ENCODE results near the gene AK1. TPM values are rescaled to one million over a fixed set of nuclear protein-coding genes. Genes with fewer than 3 reads are reported as not detected.
"Not testable (repeated sequence)": the region's sequence is repeated elsewhere in the genome, so short reads cannot be mapped to it uniquely, and the experiment has no call there.

The AK1 gene
- total and polyA plus RNA-seq, 2 experiments from 2014 or later: 16.2 to 35.5 TPM

DNA sequence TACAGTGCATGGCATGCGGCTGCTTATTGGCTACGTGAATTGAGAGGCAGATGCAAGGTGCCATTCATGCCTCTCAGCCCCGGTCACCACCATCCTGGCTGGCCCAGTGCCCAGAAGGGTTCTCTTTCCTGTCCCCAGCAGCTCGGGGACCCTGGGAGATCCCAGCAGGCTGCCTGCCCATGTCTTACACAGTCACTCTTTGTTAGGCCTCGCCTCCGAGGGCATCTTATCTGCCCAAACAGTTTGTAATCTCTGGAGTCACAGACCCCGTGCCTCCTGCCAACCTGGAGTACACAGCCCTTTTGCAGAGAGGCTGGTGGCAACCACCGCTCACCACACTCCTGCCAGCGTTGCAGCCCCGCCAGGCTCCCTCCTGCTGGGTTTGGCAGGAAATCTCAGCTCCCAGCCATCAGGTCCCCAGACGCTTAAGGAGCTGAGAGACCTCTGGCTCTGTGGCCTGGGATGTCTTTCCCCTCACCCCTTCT is 7.0 kb upstream of the AK1 start (continued):
- TF ChIP-seq CTCF (conservative IDR thresholded peaks at IDR 0.05; ENCODE audit: low read depth in 2 of 2) (no peak), ZNF114 (CRISPR knock-in tag; IDR thresholded peaks at IDR 0.05) (no peak), STAT1 (IDR thresholded peaks at IDR 0.05; ENCODE audit: unreplicated experiment) (no peak), NANOG (IDR thresholded peaks at IDR 0.05; ENCODE audit: borderline replicate concordance) (no peak), EZH2 (IDR thresholded peaks at IDR 0.05; ENCODE audit: low read depth, unreplicated experiment) (no peak)

DNA sequence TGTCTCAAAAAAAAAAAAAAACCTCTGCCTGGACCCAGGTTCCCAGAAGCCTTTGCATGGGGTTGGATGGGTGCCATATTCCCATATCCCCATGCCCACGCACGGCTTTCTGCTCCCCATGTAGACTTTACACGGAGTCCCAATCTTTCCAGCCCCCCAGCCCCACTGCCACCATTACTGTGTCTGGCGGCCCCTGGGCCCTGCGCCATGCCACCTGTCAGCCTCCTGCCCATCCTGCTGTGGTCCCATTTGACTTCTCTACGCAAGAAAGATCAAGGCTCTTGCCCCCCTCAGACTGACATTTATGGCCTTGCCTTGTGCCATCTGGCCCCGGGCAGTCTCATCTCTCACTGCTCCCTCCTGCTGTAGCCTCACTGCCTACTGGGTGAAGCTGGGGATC is 6.5 kb upstream of the AK1 start:
- Histone ChIP-seq H3K27me3 (ENCODE audit: insufficient read depth) (no peaks in the 10 kb centered on the region), H3K4me2 (no peak overlapping the region), H3K27ac (ENCODE audit: low read depth) (no peak overlapping the region), H3K4me3 (no peak overlapping the region), H3K9me2 (ENCODE audit: insufficient read depth) (no peaks in the 10 kb centered on the region), H3K4me1 (ENCODE audit: insufficient read depth) (no peaks in the 10 kb centered on the region), H3F3A (replicated peaks; ENCODE audit: low read depth) (peaks cover 8% of the 10 kb centered on the region; the same call in 1 of the 2 replicates), H3K36me3 (ENCODE audit: insufficient read depth) (no peaks in the 10 kb centered on the region; the same call in 1 of the 2 replicates), H4K20me1 (replicated peaks; ENCODE audit: insufficient read depth) (no peaks in the 10 kb centered on the region; the same call in 1 of the 2 replicates), H2AFZ (no peak overlapping the region), H3K79me2 (replicated peaks; ENCODE audit: insufficient read depth) (no peaks in the 10 kb centered on the region)
- no peak overlapping the region; the same call in 2 of the 3 replicates for H3K4me3 Mint-ChIP-seq
- peaks cover 16% of the 10 kb centered on the region for H3K36me3 Mint-ChIP-seq (ENCODE audit: low read depth)
- ATAC-seq (no peak), DNase-seq (ENCODE audit: low spot score) (no peak)
- peaks cover 22% of the 10 kb centered on the region for H3K27me3 Mint-ChIP-seq (ENCODE audit: insufficient read depth, low read depth, poor library complexity)
- no peak for TF ChIP-seq EZH2 (IDR thresholded peaks at IDR 0.05; ENCODE audit: low read depth, unreplicated experiment)
- TF ChIP-seq JUNB (IDR thresholded peaks at IDR 0.05; ENCODE audit: unreplicated experiment): no peak
- peaks cover 21% of the 10 kb centered on the region for H3K4me1 Mint-ChIP-seq
- no peak overlapping the region for H3K27ac Mint-ChIP-seq
- no peaks in the 10 kb centered on the region for H3K9me3 Mint-ChIP-seq

GRCh38 chr9:127881715-127882114 is 4.2 kb upstream of the AK1 start:
- not testable (repeated sequence) for H3K27ac ChIP-seq (ENCODE audit: low read depth); H3K36me3 ChIP-seq (ENCODE audit: insufficient read depth); H3K36me3 Mint-ChIP-seq (ENCODE audit: low read depth); H3K4me1 ChIP-seq (ENCODE audit: insufficient read depth); H3K4me3 Mint-ChIP-seq; H3K27ac Mint-ChIP-seq; H3K4me3 ChIP-seq; H3K9me2 ChIP-seq (ENCODE audit: insufficient read depth); H3K4me2 ChIP-seq; H4K20me1 ChIP-seq (replicated peaks; ENCODE audit: insufficient read depth); DNase-seq (ENCODE audit: low spot score); H3K27me3 ChIP-seq (ENCODE audit: insufficient read depth); ATAC-seq; H3K79me2 ChIP-seq (replicated peaks; ENCODE audit: insufficient read depth); H3K9me3 Mint-ChIP-seq; H2AFZ ChIP-seq
- peaks cover 19% of the 10 kb centered on the region; the same call in 1 of the 2 replicates for H3F3A ChIP-seq (replicated peaks; ENCODE audit: low read depth)
- Mint-ChIP-seq H3K27me3 (ENCODE audit: insufficient read depth, low read depth, poor library complexity) (peaks cover 38% of the 10 kb centered on the region), H3K4me1 (peaks cover 28% of the 10 kb centered on the region)

GRCh38 chr9:127880143-127880542 is 2.7 kb upstream of the AK1 start:
- Histone ChIP-seq H3K36me3 (ENCODE audit: insufficient read depth) (no peaks in the 10 kb centered on the region), H3F3A (replicated peaks; ENCODE audit: low read depth) (peaks cover 19% of the 10 kb centered on the region; the same call in 1 of the 2 replicates), H3K4me2 (no peak overlapping the region), H3K4me1 (ENCODE audit: insufficient read depth) (peaks cover 5% of the 10 kb centered on the region), H4K20me1 (replicated peaks; ENCODE audit: insufficient read depth) (no peaks in the 10 kb centered on the region; the same call in 1 of the 2 replicates), H2AFZ (no peak overlapping the region), H3K9me2 (ENCODE audit: insufficient read depth) (no peaks in the 10 kb centered on the region), H3K79me2 (replicated peaks; ENCODE audit: insufficient read depth) (no peaks in the 10 kb centered on the region), H3K27me3 (ENCODE audit: insufficient read depth) (0 out of 2 replicates have a peak, but pooled peaks cover 6% of the 10 kb centered on the region), H3K4me3 (no peak overlapping the region), H3K27ac (ENCODE audit: low read depth) (no peak overlapping the region)
- Mint-ChIP-seq H3K4me3 (no peak overlapping the region), H3K9me3 (no peaks in the 10 kb centered on the region), H3K27ac (no peak overlapping the region), H3K27me3 (ENCODE audit: insufficient read depth, low read depth, poor library complexity) (peaks cover 37% of the 10 kb centered on the region), H3K36me3 (ENCODE audit: low read depth) (no peaks in the 10 kb centered on the region), H3K4me1 (peaks cover 22% of the 10 kb centered on the region)
- no peak for DNase-seq (ENCODE audit: low spot score)
- ATAC-seq: no peak
- TF ChIP-seq STAT1 (IDR thresholded peaks at IDR 0.05; ENCODE audit: unreplicated experiment) (no peak), REST (IDR thresholded peaks at IDR 0.05; ENCODE audit: unreplicated experiment) (no peak), NANOG (IDR thresholded peaks at IDR 0.05; ENCODE audit: borderline replicate concordance) (no peak)
- TF ChIP-seq, protein P1, sequence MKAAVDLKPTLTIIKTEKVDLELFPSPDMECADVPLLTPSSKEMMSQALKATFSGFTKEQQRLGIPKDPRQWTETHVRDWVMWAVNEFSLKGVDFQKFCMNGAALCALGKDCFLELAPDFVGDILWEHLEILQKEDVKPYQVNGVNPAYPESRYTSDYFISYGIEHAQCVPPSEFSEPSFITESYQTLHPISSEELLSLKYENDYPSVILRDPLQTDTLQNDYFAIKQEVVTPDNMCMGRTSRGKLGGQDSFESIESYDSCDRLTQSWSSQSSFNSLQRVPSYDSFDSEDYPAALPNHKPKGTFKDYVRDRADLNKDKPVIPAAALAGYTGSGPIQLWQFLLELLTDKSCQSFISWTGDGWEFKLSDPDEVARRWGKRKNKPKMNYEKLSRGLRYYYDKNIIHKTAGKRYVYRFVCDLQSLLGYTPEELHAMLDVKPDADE (IDR thresholded peaks at IDR 0.05): no peak

Data from GM23338 (cell line).